ENCODE data around the gene HGFAC.
"Not testable (repeated sequence)": the region's sequence is repeated elsewhere in the genome, so short reads cannot be mapped to it uniquely, and the experiment has no call there.

HGFAC gene

DNA sequence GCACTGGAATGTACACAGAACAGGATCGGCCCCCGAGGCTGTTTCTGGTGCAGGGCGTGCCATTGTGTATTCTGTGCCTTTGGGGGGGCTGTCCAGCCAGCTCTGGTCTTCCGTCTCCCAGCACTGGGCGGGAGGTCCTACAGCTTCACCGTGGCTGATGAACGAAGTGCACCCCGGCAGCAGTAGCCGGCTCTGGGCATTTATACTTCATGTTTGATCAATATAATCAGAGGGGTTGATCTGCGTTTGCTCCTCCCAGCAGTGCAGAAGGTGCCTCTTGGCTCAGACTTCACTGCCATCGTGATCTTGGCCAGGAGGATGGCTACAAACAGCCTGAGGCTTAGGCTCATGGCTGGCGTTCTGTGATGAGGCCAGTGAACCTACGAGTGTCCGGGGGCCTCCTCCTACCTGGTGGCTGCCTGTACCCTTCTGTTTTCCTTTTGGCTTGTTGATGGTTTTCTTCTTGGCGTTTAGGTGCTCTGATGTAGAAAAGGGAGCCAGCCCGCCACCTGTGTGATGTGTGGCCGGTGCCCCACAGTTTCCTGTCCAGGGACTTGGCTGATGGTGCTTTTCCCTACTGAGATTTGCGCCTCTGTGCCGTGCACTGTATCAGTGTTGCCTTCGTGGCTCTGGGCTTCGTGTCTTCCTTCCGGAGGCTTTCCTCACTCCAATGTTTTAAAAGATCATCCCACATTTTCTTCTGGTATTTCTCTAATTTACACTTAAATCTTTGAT lies 31.2 kb upstream of the HGFAC start:
- Histone ChIP-seq H3K27ac (no peak overlapping the region), H3K4me3 (no peak overlapping the region)

DNA sequence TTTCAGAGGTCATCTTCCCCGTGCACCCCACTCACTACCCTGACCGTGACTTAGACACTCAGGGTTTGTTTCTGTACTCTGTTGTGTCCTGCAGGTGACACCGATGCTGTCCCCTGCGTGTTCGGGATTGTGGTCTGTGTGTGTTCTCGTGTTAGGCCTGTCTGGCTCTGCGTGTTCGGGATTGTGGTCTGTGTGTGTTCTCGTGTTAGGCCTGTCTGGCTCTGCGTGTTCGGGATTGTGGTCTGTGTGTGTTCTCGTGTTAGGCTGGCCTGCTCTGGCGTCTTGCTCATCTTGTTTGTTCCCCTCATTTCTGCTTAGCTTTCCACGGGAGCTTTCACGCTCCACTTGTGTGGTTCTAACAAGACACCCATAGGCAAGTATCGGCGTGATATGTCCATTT lies 30.6 kb upstream of the HGFAC start:
- H3K4me3 ChIP-seq, H3K27ac ChIP-seq: not testable (repeated sequence)

GRCh38 chr4:3411676-3412075 lies 30.1 kb upstream of the HGFAC start:
- H3K4me3 ChIP-seq: no peak overlapping the region
- H3K27ac ChIP-seq: no peak overlapping the region

DNA sequence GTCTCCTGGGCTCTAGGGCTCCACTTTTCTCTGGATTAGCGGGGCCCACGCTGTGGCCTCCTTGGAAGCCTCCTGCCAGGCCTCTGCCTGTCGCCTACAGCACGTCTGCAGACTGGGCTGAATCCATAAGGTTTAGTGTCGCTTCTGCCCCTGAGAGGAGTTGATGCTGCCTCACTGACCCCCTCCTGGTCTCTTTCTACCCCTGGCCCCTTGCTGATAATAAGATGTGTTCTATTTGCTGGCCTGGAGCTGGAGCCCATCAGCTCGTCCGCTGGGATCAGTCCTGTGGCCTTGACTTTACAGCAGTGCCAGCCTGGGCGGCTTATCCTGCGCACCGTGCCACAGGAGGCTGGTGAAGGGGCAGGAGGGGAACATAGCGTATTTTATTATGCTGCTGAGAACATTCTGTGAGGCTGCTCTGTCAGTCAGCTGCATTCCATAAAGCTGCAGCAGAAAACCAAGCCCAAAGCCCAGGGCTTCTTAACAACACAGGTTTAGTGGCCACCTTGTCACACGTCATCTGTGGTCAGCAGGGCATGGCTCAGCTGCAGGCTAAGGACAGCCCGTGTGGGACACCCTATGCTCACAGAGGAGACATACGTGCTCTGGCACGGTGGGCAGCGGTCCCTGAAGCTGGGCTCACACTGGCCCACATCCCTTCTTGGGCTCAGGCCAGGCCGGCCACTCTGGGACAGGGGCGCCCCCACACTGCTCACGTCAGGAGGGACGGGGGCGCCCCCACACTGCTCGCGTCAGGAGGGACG lies 29.3 kb upstream of the HGFAC start:
- no peak overlapping the region for H3K27ac ChIP-seq
- no peak overlapping the region for H3K4me3 ChIP-seq

DNA sequence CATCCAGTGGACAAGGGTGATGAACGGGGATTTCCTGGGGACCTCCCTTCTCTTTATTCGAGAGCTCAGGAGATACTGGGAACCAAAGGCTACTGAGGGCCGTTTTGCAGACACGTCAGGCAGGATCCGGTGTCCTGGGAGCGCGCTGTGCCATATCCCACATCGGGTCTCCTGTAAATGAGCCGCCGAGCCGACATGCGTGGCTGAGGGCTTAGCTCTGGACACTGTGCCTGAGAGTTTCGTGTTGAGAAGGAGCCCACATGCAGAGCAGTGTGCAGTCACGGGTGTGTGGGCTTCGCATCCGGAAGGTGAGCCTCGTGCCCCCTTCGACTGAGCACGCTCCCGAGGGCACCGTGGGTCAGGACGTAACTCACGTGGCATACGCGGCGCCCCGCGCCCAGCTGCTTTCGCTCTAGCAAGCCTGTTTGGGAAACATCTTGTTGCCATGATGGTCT lies 28.5 kb upstream of the HGFAC start:
- Histone ChIP-seq H3K4me3 (no peak overlapping the region), H3K27ac (no peak overlapping the region)

DNA sequence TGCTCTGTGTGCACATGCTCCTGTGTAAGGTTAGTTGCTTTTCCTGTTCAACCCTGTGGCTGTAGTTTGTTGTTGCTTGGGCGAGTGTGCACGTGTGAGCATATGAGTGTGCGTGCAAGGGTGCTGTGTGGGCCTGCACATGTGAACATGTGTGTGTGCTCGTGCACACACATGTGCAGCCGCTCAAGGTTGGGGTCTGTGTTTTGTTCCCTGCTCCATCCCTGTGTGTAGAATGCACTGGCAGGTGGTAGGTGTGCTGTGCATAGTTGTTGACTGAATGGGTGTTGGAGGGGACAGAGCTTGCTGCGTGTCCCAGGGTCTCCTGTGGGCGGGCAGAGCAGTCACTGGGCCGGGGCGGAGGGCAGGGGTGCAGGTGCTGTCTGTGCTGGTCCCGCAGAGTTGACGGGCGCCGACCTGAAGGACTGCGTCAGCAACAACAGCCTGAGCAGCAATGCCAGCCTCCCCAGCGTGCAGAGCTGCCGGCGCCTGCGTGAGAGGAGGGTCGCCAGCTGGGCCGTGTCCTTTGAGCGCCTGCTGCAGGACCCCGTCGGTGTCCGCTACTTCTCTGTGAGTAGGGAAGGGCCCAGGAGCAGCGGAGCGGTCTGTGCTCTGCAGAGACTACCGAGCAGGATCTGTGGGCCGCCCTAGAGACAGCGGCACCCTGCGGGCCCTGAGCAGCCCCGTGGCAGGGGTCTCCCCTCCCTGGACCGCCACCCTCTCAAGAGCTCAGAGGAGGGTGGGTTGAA lies 27.9 kb upstream of the HGFAC start:
- H3K27ac ChIP-seq: no peak overlapping the region
- no peak overlapping the region for H3K4me3 ChIP-seq

DNA sequence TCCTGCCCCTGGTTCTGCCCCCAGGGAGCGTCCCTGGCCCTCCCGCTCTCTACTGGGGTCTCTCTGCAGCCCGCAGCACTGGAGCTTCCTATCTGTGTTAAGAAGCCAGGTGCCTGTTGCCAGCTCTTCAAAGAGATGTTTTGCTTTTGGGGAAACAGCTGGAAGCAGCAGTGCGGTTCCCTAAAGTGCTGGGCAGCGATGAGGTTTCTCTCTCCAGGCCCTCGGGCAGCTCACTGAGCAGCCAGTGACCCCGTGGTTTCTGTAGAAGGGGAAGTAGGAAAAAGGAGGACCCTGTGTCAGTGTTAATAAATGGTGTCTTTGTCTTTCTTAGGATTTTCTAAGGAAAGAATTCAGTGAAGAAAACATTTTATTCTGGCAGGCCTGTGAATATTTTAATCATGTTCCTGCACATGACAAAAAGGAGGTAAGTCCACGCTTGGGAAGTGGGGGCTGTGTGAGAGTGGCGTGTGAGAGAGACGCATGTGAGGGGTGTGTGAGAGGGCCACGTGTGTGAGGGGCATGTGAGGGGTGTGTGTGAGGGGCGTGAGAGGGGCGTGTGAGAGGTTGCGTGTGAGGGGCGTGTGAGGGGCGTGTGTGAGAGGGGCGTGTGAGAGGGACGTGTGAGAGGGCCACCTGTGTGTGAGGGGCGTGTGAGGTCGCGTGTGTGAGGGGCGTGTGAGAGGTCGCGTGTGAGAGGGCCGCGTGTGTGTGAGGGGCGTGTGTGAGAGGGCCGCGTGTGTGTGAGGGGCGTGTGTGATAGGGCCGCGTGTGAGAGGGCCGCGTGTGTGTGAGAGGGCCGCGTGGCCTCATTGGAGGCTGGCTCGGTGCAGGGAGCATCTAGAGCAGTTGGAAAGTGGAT lies 27.1 kb upstream of the HGFAC start:
- no peak overlapping the region for H3K4me3 ChIP-seq
- H3K27ac ChIP-seq: no peak overlapping the region

GRCh38 chr4:3415471-3416141 lies 26.2 kb upstream of the HGFAC start:
- peak overlapping the region in 1 of 21 experiments; percentile 60 for H3K27ac ChIP-seq

GRCh38 chr4:3416270-3416669 lies 25.5 kb upstream of the HGFAC start:
- H3K27ac ChIP-seq: no peak overlapping the region
- H3K4me3 ChIP-seq: no peak overlapping the region

More at GRCh38 chr4:3415471-3416141, 26.2 kb upstream of the HGFAC start:
- no peak overlapping the region for H3K4me3 ChIP-seq

DNA sequence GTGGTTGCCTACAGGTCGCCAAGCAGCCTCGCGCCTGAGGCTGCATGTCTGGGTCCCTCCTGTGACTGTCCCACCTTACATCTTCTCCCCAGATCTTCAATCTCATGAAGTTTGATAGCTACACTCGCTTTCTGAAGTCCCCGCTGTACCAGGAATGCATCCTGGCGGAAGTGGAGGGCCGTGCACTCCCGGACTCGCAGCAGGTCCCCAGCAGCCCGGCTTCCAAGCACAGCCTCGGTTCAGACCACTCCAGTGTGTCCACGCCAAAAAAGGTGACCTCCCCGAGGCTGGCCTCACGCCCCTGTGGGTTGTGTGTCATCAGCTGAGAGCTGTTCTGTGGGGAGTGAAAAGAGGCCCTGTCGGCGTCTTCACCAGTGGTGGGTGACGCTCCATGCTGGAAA lies 24.9 kb upstream of the HGFAC start:
- Histone ChIP-seq H3K27ac (no peak overlapping the region), H3K4me3 (no peak overlapping the region)

DNA sequence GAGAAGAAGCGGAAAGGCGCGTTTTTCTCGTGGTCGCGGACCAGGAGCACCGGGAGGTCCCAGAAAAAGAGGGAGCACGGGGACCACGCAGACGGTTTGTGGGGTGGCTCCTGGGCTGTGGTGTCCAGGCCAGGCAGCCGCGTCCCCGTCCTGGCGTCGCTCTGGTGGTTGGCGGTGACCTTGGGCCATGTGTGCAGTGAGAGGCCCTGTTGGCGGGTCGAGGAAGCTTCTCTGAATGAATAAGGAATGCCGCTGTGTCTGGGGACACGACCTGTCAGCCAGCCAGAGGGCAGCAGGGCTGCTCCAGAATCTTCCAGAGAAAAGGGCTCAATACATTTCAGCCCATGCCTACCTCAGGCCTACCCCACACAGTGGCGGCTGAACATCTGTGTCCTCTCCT lies 24.3 kb upstream of the HGFAC start:
- Histone ChIP-seq H3K27ac (no peak overlapping the region), H3K4me3 (no peak overlapping the region)

- Histone ChIP-seq H3K4me3 (no peak overlapping the region), H3K27ac (no peak overlapping the region)
These were observed 23.6 kb upstream of the HGFAC start for GRCh38 chr4:3418029-3418762.

DNA sequence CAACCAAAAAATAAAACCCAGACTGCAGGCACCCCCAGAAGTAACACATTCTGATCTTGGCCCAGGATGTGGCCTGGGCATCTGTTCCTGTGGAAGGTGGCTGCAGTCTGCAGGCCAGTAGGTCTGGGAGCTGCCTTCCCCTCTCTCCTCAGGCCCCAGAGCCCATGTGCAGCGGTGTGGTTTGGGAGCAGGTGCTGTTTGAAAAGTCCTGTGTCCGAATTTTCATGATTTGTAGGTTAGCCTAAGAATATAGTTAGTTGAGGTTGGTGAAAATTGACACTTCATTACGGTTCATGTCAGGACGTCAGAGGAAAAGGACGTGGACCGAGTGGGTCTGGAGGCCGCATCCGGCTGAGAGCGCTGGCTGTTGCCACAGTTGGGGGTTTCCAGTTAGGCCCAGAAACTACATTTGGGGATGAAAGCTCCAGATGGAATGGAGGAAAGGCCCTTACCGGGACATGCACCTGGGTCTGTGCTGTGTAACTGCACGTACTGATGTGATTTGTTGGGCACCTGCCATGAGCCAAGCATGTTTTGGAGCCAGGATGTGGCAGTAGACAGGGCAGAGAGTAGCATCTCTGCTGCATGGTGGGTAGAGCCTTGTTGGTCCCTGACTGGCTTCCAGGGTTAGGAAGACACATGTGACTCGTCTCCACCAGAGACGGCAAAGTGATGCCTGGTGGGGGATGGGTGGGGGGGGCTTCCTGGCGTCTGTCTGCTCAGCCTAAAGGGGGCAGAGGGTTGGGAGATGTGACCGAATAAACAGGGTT lies 21.7 kb upstream of the HGFAC start:
- Histone ChIP-seq H3K4me3 (no peak overlapping the region), H3K27ac (no peak overlapping the region)

- no peak overlapping the region for H3K4me3 ChIP-seq
- H3K27ac ChIP-seq: no peak overlapping the region
These were observed 21.2 kb upstream of the HGFAC start for GRCh38 chr4:3420606-3420955.

- Histone ChIP-seq H3K4me3 (no peak overlapping the region), H3K27ac (no peak overlapping the region)
These were observed 20.8 kb upstream of the HGFAC start for GRCh38 chr4:3420956-3421355.

- Histone ChIP-seq H3K27ac (no peak overlapping the region), H3K4me3 (no peak overlapping the region)
These were observed 20.3 kb upstream of the HGFAC start for GRCh38 chr4:3421470-3421869.

- Histone ChIP-seq H3K4me3 (no peak overlapping the region), H3K27ac (no peak overlapping the region)
These were observed 19.4 kb upstream of the HGFAC start for GRCh38 chr4:3422241-3422801.
